ENCODE data around the gene SOCS1. TPM values are rescaled to one million over a fixed set of nuclear protein-coding genes. Genes with fewer than 3 reads are reported as not detected.

The SOCS1 gene
- polyA plus RNA-seq, 1 experiment, result 11.6 TPM

- no peak for DNase-seq (ENCODE audit: low read depth, low spot score)
- no peak for TF ChIP-seq CTCF (IDR thresholded peaks at IDR 0.05; ENCODE audit: low read depth, low read length)
- Histone ChIP-seq H3K27me3 (ENCODE audit: control insufficient read depth, insufficient read depth, low read length) (peaks cover 12% of the 10 kb centered on the region), H3K27ac (ENCODE audit: low read depth, low read length) (no peak overlapping the region), H3K9me3 (ENCODE audit: control insufficient read depth, insufficient read depth, low read length) (peaks cover 3% of the 10 kb centered on the region; the same call in 1 of the 2 replicates), H3K4me3 (ENCODE audit: low read depth, low read length) (no peak overlapping the region)
- ChIA-PET POLR2A (no interaction called here), CTCF (no interaction called here)
Observed at GRCh38 chr16:11276896-11277593, 21.0 kb upstream of the SOCS1 start.

- Histone ChIP-seq H3K9me3 (ENCODE audit: control insufficient read depth, insufficient read depth, low read length) (peaks cover 3% of the 10 kb centered on the region; the same call in 1 of the 2 replicates), H3K4me3 (ENCODE audit: low read depth, low read length) (no peak within 1 kb of the TSS), H3K27ac (ENCODE audit: low read depth, low read length) (no peak within 1 kb of the TSS), H3K27me3 (ENCODE audit: control insufficient read depth, insufficient read depth, low read length) (peaks cover 12% of the 10 kb centered on the region)
- CTCF ChIA-PET, result no interaction called here
- DNase-seq (ENCODE audit: low read depth, low spot score), result no peak
- POLR2A ChIA-PET, result no interaction called here
- no peak for TF ChIP-seq CTCF (IDR thresholded peaks at IDR 0.05; ENCODE audit: low read depth, low read length)
Observed at GRCh38 chr16:11276143-11276895, 20.3 kb upstream of the SOCS1 start, which contains the start of gene PRM2. TSS of gene PRM2 (minus strand) at chr16:11276480. CDS start at chr16:11276370, 110 bp downstream.

- Histone ChIP-seq H3K27me3 (ENCODE audit: control insufficient read depth, insufficient read depth, low read length) (peaks cover 12% of the 10 kb centered on the region), H3K4me3 (ENCODE audit: low read depth, low read length) (no peak overlapping the region), H3K9me3 (ENCODE audit: control insufficient read depth, insufficient read depth, low read length) (peaks cover 3% of the 10 kb centered on the region; the same call in 1 of the 2 replicates), H3K27ac (ENCODE audit: low read depth, low read length) (no peak overlapping the region)
- no peak for TF ChIP-seq CTCF (IDR thresholded peaks at IDR 0.05; ENCODE audit: low read depth, low read length)
- DNase-seq (ENCODE audit: low read depth, low spot score), result no peak
- POLR2A ChIA-PET, result no interaction called here
- CTCF ChIA-PET, result interaction anchor here (0.7 kb wide), 1 partner anchor 310 kb away, joined by 3 read pairs; no protein-coding TSS in a partner anchor
Observed at GRCh38 chr16:11274964-11275363, 19.0 kb upstream of the SOCS1 start.

- no peak for TF ChIP-seq CTCF (IDR thresholded peaks at IDR 0.05; ENCODE audit: low read depth, low read length)
- no peak for DNase-seq (ENCODE audit: low read depth, low spot score)
- ChIA-PET CTCF (interaction anchor here (1.1 to 3.3 kb wide), 2 partner anchors 16 to 123 kb away, joined by 3 to 14 read pairs; partner anchors contain the start of gene SOCS1), POLR2A (interaction anchor here (0.7 kb wide), 1 partner anchor 195 kb away, joined by 4 read pairs; no protein-coding TSS in a partner anchor)
- peaks cover 13% of the 10 kb centered on the region for H3K27me3 ChIP-seq (ENCODE audit: control insufficient read depth, insufficient read depth, low read length)
- H3K9me3 ChIP-seq (ENCODE audit: control insufficient read depth, insufficient read depth, low read length), result peaks cover 3% of the 10 kb centered on the region; the same call in 1 of the 2 replicates
- no peak overlapping the region for H3K4me3 ChIP-seq (ENCODE audit: low read depth, low read length)
- no peak overlapping the region for H3K27ac ChIP-seq (ENCODE audit: low read depth, low read length)
Observed at GRCh38 chr16:11273721-11274324, 17.8 kb upstream of the SOCS1 start.

Measured in AG04450 (cell line).